ENCODE results near the gene RABGEF1.
"Not testable (repeated sequence)": the region's sequence is repeated elsewhere in the genome, so short reads cannot be mapped to it uniquely, and the experiment has no call there.

DNA sequence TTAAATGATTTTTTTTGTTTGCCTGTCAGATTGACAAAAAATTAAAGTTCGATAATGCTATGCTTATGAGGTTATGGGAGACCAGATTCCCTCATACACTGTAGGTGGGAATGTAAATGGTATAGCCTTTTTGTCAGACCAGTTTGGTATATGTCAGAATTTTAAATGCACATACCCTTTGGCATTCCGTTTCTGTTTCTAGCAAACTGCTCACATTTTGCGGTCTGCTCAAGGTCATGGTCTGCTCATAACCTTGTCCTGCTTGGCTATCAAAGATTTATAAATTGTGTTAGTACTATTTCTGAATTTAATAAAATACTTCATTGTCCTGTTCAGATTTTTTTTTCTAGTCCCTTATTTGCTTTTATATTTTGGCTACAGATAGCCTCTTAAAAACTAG, 15.7 kb downstream of the RABGEF1 start:
- TF ChIP-seq, protein P1, sequence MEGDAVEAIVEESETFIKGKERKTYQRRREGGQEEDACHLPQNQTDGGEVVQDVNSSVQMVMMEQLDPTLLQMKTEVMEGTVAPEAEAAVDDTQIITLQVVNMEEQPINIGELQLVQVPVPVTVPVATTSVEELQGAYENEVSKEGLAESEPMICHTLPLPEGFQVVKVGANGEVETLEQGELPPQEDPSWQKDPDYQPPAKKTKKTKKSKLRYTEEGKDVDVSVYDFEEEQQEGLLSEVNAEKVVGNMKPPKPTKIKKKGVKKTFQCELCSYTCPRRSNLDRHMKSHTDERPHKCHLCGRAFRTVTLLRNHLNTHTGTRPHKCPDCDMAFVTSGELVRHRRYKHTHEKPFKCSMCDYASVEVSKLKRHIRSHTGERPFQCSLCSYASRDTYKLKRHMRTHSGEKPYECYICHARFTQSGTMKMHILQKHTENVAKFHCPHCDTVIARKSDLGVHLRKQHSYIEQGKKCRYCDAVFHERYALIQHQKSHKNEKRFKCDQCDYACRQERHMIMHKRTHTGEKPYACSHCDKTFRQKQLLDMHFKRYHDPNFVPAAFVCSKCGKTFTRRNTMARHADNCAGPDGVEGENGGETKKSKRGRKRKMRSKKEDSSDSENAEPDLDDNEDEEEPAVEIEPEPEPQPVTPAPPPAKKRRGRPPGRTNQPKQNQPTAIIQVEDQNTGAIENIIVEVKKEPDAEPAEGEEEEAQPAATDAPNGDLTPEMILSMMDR (IDR thresholded peaks at IDR 0.05): not testable (repeated sequence)
- not testable (repeated sequence) for TF ChIP-seq ZFX (IDR thresholded peaks at IDR 0.05; ENCODE audit: borderline replicate concordance)
